H9 (cell line): ENCODE data around the gene SURF1. TPM values are rescaled to one million over a fixed set of nuclear protein-coding genes. Genes with fewer than 3 reads are reported as not detected.

ENCODE experiments used
- DNase-seq: peaks from one replicate; pipeline ENCODE4 v3.0.0-alpha.2; 2017
- H2AFZ ChIP-seq: one replicate; pipeline ENCODE4 v1.6.1; 2013; ENCODE audit warnings: mild to moderate bottlenecking, low read length, control low read depth, moderate library complexity
- H2AK5ac ChIP-seq: 2 replicates; pipeline ENCODE4 v1.6.1; 2013; ENCODE audit warnings: low read length, control low read depth, mixed read lengths; ENCODE audit not compliant: insufficient read length
- H2BK120ac ChIP-seq: one replicate; pipeline ENCODE4 v1.6.1; 2013; ENCODE audit warnings: low read depth, mild to moderate bottlenecking, low read length, control low read depth, inconsistent platforms; ENCODE audit not compliant: poor library complexity, severe bottlenecking
- H2BK12ac ChIP-seq: 2 replicates; pipeline ENCODE4 v1.6.1; 2013; ENCODE audit warnings: low read length, control low read depth, mixed read lengths, low read depth; ENCODE audit not compliant: insufficient read length
- H2BK15ac ChIP-seq: 2 replicates; pipeline ENCODE4 v1.6.1; 2013; ENCODE audit warnings: low read depth, low read length, control low read depth
- H2BK20ac ChIP-seq: one replicate; pipeline ENCODE4 v1.6.1; 2013; ENCODE audit warnings: low read depth, mild to moderate bottlenecking, low read length, control low read depth, inconsistent platforms; ENCODE audit not compliant: poor library complexity, severe bottlenecking
- H2BK5ac ChIP-seq: 2 replicates; pipeline ENCODE4 v1.6.1; 2013; ENCODE audit warnings: low read length, control low read depth, mixed read lengths; ENCODE audit not compliant: insufficient read length
- H3K14ac ChIP-seq: 2 replicates; pipeline ENCODE4 v1.6.1; 2013; ENCODE audit warnings: low read length, control low read depth; ENCODE audit not compliant: insufficient read depth
- H3K18ac ChIP-seq: 2 replicates; pipeline ENCODE4 v1.6.1; 2013; ENCODE audit warnings: low read depth, mild to moderate bottlenecking, mixed read lengths, low read length, control low read depth; ENCODE audit not compliant: insufficient read length
- H3K23ac ChIP-seq: 2 replicates; pipeline ENCODE4 v1.6.1; 2013; ENCODE audit warnings: low read length, control low read depth, mixed read lengths, low read depth; ENCODE audit not compliant: insufficient read length
- H3K23me2 ChIP-seq: 2 replicates; pipeline ENCODE4 v1.6.1; 2013; ENCODE audit warnings: low read depth, mild to moderate bottlenecking, mixed read lengths, low read length, control low read depth; ENCODE audit not compliant: insufficient read length, poor library complexity, severe bottlenecking
- H3K27ac ChIP-seq: 2 replicates; pipeline ENCODE4 v1.5.1; 2013; ENCODE audit warnings: low read length, control low read depth, mixed read lengths, low read depth; ENCODE audit not compliant: insufficient read length
- H3K27me3 ChIP-seq: 2 replicates; pipeline ENCODE4 v1.6.1; 2013; ENCODE audit warnings: low read length, control low read depth, inconsistent platforms; ENCODE audit not compliant: insufficient read depth
- H3K4ac ChIP-seq: 2 replicates; pipeline ENCODE4 v1.6.1; 2013; ENCODE audit warnings: low read depth, mild to moderate bottlenecking, control low read depth, inconsistent platforms, low read length, moderate library complexity
- H3K4me1 ChIP-seq: 2 replicates; pipeline ENCODE4 v1.6.1; 2013; ENCODE audit warnings: low read length, control low read depth, inconsistent platforms; ENCODE audit not compliant: insufficient read depth
- H3K4me2 ChIP-seq: 2 replicates; pipeline ENCODE4 v1.6.1; 2013; ENCODE audit warnings: low read length, control low read depth, mixed read lengths; ENCODE audit not compliant: insufficient read length, insufficient read depth
- H3K56ac ChIP-seq: 2 replicates; pipeline ENCODE4 v1.6.1; 2013; ENCODE audit warnings: low read depth, mild to moderate bottlenecking, mixed read lengths, low read length, control low read depth; ENCODE audit not compliant: insufficient read length
- H3K79me1 ChIP-seq: 2 replicates; pipeline ENCODE4 v1.6.1; 2013; ENCODE audit warnings: low read depth, mild to moderate bottlenecking, moderate library complexity, low read length, control low read depth, inconsistent platforms; ENCODE audit not compliant: insufficient read depth, poor library complexity, severe bottlenecking
- H3K79me2 ChIP-seq: 2 replicates; pipeline ENCODE4 v1.6.1; 2013; ENCODE audit warnings: low read length, control low read depth, inconsistent platforms; ENCODE audit not compliant: insufficient read depth
- H3K9ac ChIP-seq: 2 replicates; pipeline ENCODE4 v1.6.1; 2013; ENCODE audit warnings: low read length, control low read depth, mixed read lengths; ENCODE audit not compliant: insufficient read length; ENCODE audit errors: extremely low read depth
- H3K9me3 ChIP-seq: one replicate; pipeline ENCODE4 v1.6.1; 2013; ENCODE audit warnings: low read depth, low read length, inconsistent platforms; ENCODE audit not compliant: control insufficient read depth
- H3T11ph ChIP-seq: one replicate; pipeline ENCODE4 v1.6.1; 2013; ENCODE audit warnings: mild to moderate bottlenecking, low read length, control low read depth, inconsistent platforms
- H4K20me1 ChIP-seq: one replicate; pipeline ENCODE4 v1.6.1; 2013; ENCODE audit not compliant: control insufficient read depth, insufficient read length, insufficient read depth
- H4K5ac ChIP-seq: 2 replicates; pipeline ENCODE4 v1.6.1; 2013; ENCODE audit warnings: low read depth, mild to moderate bottlenecking, mixed read lengths, low read length, control low read depth; ENCODE audit not compliant: insufficient read length
- H4K8ac ChIP-seq: replicated peaks from 2 replicates; pipeline ENCODE4 v1.6.1; 2013; ENCODE audit warnings: low read length, control low read depth, mixed read lengths, low read depth; ENCODE audit not compliant: insufficient read length
- H4K91ac ChIP-seq: 2 replicates; pipeline ENCODE4 v1.6.1; 2013; ENCODE audit warnings: low read depth, mild to moderate bottlenecking, moderate library complexity, mixed read lengths, low read length, control low read depth; ENCODE audit not compliant: insufficient read length
- H3K27ac Mint-ChIP-seq, 3 experiments: 2 replicates in 2 of 3; 3 replicates in 1 of 3; pipeline ENCODE4 v1.8.0; 2020 to 2021; ENCODE audit warnings: mixed read lengths in 3 of 3, mild to moderate bottlenecking in 1 of 3, moderate library complexity in 1 of 3
- H3K27me3 Mint-ChIP-seq: 2 replicates; pipeline ENCODE4 v1.8.0; 2021; ENCODE audit warnings: low read depth, mild to moderate bottlenecking, moderate library complexity, mixed read lengths
- H3K36me3 Mint-ChIP-seq, 3 experiments: 2 replicates in 2 of 3; 3 replicates in 1 of 3; pipeline ENCODE4 v1.8.0; 2020 to 2021; ENCODE audit warnings: low read depth in 3 of 3, mixed read lengths in 3 of 3; ENCODE audit not compliant: insufficient read depth in 1 of 3
- H3K4me1 Mint-ChIP-seq, 2 experiments: 2 replicates each; pipeline ENCODE4 v1.8.0; 2020; ENCODE audit warnings: mixed read lengths in 2 of 2
- H3K4me3 Mint-ChIP-seq, 2 experiments: 2 replicates in 1 of 2; 3 replicates in 1 of 2; pipeline ENCODE4 v1.8.0; 2020 to 2021; ENCODE audit warnings: mild to moderate bottlenecking in 2 of 2, mixed read lengths in 2 of 2, moderate library complexity in 1 of 2
- H3K9me3 Mint-ChIP-seq, 2 experiments: 2 replicates in 1 of 2; 3 replicates in 1 of 2; pipeline ENCODE4 v1.8.0; 2020; ENCODE audit warnings: mild to moderate bottlenecking in 2 of 2, mixed read lengths in 2 of 2, moderate library complexity in 1 of 2
- CTCF ChIP-seq: fragments of 200-600 bp; sonication (generic); conservative IDR thresholded peaks from 3 replicates; pipeline ENCODE4 v1.8.0; 2021; ENCODE audit warnings: antibody characterized with exemption, mild to moderate bottlenecking
- WGBS: extraction: QIAGEN DNeasy Blood & Tissue Kit; methylation state at CpG from one replicate; pipeline ENCODE4 v1.1.7; 2013; ENCODE audit warnings: missing lambda C conversion rate, low lambda C conversion rate, mixed read lengths; ENCODE audit not compliant: insufficient read length; ENCODE audit errors: extremely low coverage; 5-methylcytosine and 5-hydroxymethylcytosine counted together
- total RNA-seq: library from RNA; stranded (reverse); gene quantifications from 2 replicates; pipeline ENCODE4 v1.2.1, GENCODE V29; 2021

SURF1 gene
- total RNA-seq, 1 experiment from 2014 or later: 43.3 TPM

GRCh38 chr9:133331221-133331620, 25.1 kb downstream of the SURF1 start:
- Histone ChIP-seq H3K27ac (no peak overlapping the region), H2BK5ac (no peak overlapping the region), H3K4me1 (no peaks in the 10 kb centered on the region), H2BK120ac (no peak overlapping the region), H2BK15ac (no peak overlapping the region), H4K91ac (no peak overlapping the region), H3K79me2 (peaks cover 3% of the 10 kb centered on the region; the same call in 1 of the 2 replicates), H3K4ac (no peak overlapping the region), H3K27me3 (no peaks in the 10 kb centered on the region), H3K23ac (no peak overlapping the region), H3K9ac (no peak overlapping the region), H2BK12ac (no peak overlapping the region), H4K5ac (no peak overlapping the region), H3K79me1 (no peaks in the 10 kb centered on the region), H3K4me2 (no peak overlapping the region), H3K9me3 (no peaks in the 10 kb centered on the region), H3K23me2 (peaks cover under 1% of the 10 kb centered on the region), H3K14ac (no peak overlapping the region), H2AK5ac (no peak overlapping the region), H3K56ac (no peak overlapping the region), H4K8ac (no peak overlapping the region), H2AFZ (no peak overlapping the region), H3K18ac (no peak overlapping the region), H4K20me1 (no peaks in the 10 kb centered on the region), H3T11ph (no peak overlapping the region), H2BK20ac (no peak overlapping the region)
- 0 out of 7 replicates have a peak overlapping the region, but pooled peaks of 1 of the 3 experiments have one; percentile 43 for H3K27ac Mint-ChIP-seq
- TF ChIP-seq CTCF: no peak
- peaks cover 34 to 59% (median 57%) of the 10 kb centered on the region in 3 experiments for H3K36me3 Mint-ChIP-seq
- H3K9me3 Mint-ChIP-seq: peaks cover 12 to 16% of the 10 kb centered on the region in 2 experiments
- peak; percentile 26 for DNase-seq
- peaks cover 15 to 17% of the 10 kb centered on the region in 2 experiments for H3K4me1 Mint-ChIP-seq
- H3K27me3 Mint-ChIP-seq: peaks cover 5% of the 10 kb centered on the region
- no CpG with 5 or more reads among the region's 19 CpGs for WGBS
- no peak overlapping the region for H3K4me3 Mint-ChIP-seq
